HFFc6 (cell line): ENCODE results near the gene IL31. TPM values are rescaled to one million over a fixed set of nuclear protein-coding genes. Genes with fewer than 3 reads are reported as not detected.

Experiments used
- DNase-seq: peaks from one replicate; pipeline ENCODE4 v3.0.0-alpha.2; 2018
- H3K27ac Mint-ChIP-seq: 2 replicates; pipeline ENCODE4 v1.8.0; 2020; ENCODE audit warnings: mild to moderate bottlenecking, mixed read lengths
- H3K27me3 Mint-ChIP-seq: 2 replicates; pipeline ENCODE4 v1.8.0; 2021; ENCODE audit warnings: mild to moderate bottlenecking, moderate library complexity, mixed read lengths; ENCODE audit not compliant: insufficient read depth
- H3K36me3 Mint-ChIP-seq: 2 replicates; pipeline ENCODE4 v1.8.0; 2021; ENCODE audit warnings: low read depth, mixed read lengths
- H3K4me1 Mint-ChIP-seq: 2 replicates; pipeline ENCODE4 v1.8.0; 2020; ENCODE audit warnings: low read depth, mixed read lengths
- H3K4me3 Mint-ChIP-seq: 2 replicates; pipeline ENCODE4 v1.8.0; 2020; ENCODE audit warnings: mild to moderate bottlenecking, moderate library complexity, mixed read lengths
- H3K9me3 Mint-ChIP-seq: 2 replicates; pipeline ENCODE4 v1.8.0; 2020; ENCODE audit warnings: mild to moderate bottlenecking, mixed read lengths
- total RNA-seq, 6 experiments: library from RNA; stranded (reverse); fragmentation: NEBNext Ultra II Directional; extraction: Animal tissue kit (Norgen Biotek cat#: 25700); gene quantifications; 2 replicates in 1 of 6; 3 replicates in 5 of 6; pipeline ENCODE4 v1.2.3, GENCODE V29; 2021
- TF ChIP-seq, protein P1 (sequence below): fragments of 200-600 bp; sonication (generic); IDR thresholded peaks from 2 replicates; pipeline ENCODE4 v1.5.0; 2021; ENCODE audit warnings: antibody characterized with exemption, mild to moderate bottlenecking

The IL31 gene
- total RNA-seq, 6 experiments from 2014 or later: not detected

DNA sequence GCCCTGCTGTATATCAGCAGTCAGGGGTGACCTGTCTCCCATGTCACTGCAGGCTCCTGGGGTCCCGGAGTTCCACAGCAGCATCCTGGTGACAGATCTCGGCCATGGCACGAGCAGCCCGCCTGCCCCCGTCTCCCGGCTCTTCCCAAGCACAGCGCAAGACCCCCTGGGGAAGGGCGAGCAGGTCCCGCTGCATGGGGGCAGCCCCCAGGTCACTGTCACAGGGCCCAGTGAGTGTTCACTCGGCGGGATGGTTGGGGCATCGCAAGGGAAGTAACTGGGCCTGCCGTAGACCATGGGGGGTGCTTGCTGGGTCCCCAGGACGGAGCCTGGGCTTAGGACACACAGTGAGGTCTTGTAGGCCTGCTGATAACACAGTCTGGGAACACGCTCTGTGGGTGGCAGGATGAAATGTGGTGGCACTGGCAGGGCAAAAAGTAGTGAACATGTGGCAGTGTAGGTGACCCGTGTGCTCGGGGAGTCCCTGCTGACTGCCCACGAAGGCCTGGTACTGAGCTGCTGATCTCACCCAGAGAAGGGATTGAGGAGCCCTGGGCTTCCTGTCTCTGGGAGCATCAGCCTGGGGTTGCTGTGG, 38.5 kb downstream of the IL31 start:
- no peak for DNase-seq
- H3K9me3 Mint-ChIP-seq: no peaks in the 10 kb centered on the region
- TF ChIP-seq, protein P1, sequence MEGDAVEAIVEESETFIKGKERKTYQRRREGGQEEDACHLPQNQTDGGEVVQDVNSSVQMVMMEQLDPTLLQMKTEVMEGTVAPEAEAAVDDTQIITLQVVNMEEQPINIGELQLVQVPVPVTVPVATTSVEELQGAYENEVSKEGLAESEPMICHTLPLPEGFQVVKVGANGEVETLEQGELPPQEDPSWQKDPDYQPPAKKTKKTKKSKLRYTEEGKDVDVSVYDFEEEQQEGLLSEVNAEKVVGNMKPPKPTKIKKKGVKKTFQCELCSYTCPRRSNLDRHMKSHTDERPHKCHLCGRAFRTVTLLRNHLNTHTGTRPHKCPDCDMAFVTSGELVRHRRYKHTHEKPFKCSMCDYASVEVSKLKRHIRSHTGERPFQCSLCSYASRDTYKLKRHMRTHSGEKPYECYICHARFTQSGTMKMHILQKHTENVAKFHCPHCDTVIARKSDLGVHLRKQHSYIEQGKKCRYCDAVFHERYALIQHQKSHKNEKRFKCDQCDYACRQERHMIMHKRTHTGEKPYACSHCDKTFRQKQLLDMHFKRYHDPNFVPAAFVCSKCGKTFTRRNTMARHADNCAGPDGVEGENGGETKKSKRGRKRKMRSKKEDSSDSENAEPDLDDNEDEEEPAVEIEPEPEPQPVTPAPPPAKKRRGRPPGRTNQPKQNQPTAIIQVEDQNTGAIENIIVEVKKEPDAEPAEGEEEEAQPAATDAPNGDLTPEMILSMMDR: no peak
- H3K4me1 Mint-ChIP-seq: no peaks in the 10 kb centered on the region
- no peak overlapping the region for H3K4me3 Mint-ChIP-seq
- no peak overlapping the region for H3K27ac Mint-ChIP-seq
- no peaks in the 10 kb centered on the region; the same call in none of the 2 replicates for H3K27me3 Mint-ChIP-seq
- H3K36me3 Mint-ChIP-seq: peaks cover 4% of the 10 kb centered on the region

DNA sequence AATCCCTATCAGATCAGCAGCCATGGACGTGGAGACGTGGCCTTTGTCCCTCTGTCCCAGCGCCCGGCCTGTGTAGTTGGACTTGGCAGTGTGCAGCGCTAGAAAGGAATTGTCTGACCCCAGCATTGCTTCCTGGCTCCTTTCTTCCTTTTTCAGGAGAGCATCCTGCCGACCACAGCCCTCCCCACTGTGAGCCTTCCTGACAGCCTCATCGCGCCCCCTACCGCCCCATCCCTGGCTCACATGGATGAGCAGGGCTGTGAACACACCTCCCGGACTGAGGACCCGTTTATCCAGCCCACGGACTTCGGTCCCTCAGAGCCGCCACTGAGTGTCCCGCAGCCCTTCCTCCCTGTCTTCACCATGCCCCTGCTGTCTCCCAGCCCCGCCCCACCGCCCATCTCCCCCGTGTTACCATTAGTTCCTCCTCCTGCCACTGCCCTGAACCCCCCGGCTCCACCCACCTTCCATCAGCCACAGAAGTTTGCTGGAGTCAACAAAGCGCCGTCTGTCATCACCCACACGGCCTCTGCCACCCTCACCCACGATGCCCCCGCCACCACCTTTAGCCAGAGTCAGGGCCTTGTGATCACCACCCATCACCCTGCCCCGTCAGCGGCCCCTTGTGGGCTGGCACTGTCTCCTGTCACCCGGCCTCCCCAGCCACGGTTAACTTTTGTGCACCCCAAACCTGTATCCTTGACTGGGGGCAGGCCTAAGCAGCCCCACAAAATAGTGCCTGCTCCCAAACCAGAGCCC, 40.6 kb downstream of the IL31 start:
- no peaks in the 10 kb centered on the region for H3K9me3 Mint-ChIP-seq
- DNase-seq: no peak
- no peaks in the 10 kb centered on the region for H3K4me1 Mint-ChIP-seq
- H3K4me3 Mint-ChIP-seq: no peak overlapping the region
- H3K27me3 Mint-ChIP-seq: no peaks in the 10 kb centered on the region; the same call in none of the 2 replicates
- no peak overlapping the region for H3K27ac Mint-ChIP-seq
- TF ChIP-seq, protein P1: no peak
- H3K36me3 Mint-ChIP-seq: no peaks in the 10 kb centered on the region; the same call in 1 of the 2 replicates

DNA sequence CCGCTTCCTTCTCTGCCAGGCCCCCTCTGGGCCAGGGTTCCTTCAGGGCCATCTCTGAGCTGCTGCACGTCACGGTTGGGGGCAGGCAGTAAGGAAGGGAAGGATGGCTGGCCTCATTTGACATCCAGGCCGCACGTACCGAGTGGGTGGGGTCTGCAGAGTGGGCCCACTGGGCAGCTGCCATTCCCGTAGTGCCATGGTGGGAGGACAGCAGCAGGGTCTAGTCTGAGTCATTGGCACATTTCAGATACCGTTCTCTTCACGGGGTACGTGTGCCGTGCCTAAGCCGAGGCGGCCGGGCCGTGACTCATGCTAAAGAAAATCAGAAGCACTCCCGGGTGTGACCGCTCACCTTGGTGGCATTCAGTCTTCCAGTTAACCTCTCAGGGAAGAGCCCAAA, 43.9 kb downstream of the IL31 start:
- TF ChIP-seq, protein P1: no peak

DNA sequence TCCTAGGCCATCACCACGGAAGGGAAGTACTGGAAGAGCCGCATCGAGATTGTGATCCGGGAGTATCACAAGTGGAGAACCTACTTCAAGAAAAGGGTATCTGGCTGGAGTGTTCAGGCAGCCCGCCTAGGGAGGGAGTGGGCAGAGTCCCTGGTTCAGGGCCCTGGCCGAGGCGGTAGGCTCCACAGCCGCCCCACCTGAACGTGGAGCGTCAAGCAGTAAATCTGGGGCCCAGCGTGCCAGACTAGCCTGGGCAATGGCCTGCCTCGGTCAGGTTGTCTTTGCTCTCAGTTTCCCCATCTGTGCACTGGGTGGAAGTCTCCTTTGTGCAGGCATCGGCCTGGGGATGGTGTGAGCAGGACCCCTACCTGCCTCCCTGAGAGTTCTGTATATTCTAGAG, 44.9 kb downstream of the IL31 start:
- TF ChIP-seq, protein P1: no peak
- Mint-ChIP-seq H3K4me1 (no peaks in the 10 kb centered on the region), H3K9me3 (no peaks in the 10 kb centered on the region), H3K27ac (no peak overlapping the region), H3K36me3 (no peaks in the 10 kb centered on the region; the same call in 1 of the 2 replicates), H3K27me3 (no peaks in the 10 kb centered on the region), H3K4me3 (no peak overlapping the region)
- no peak for DNase-seq

More for the DNA sequence above, 43.9 kb downstream of the IL31 start:
- H3K27ac Mint-ChIP-seq: no peak overlapping the region
- H3K4me1 Mint-ChIP-seq: no peaks in the 10 kb centered on the region
- no peak for DNase-seq
- no peaks in the 10 kb centered on the region for H3K9me3 Mint-ChIP-seq
- H3K27me3 Mint-ChIP-seq: no peaks in the 10 kb centered on the region
- H3K4me3 Mint-ChIP-seq: no peak overlapping the region
- no peaks in the 10 kb centered on the region; the same call in 1 of the 2 replicates for H3K36me3 Mint-ChIP-seq

DNA sequence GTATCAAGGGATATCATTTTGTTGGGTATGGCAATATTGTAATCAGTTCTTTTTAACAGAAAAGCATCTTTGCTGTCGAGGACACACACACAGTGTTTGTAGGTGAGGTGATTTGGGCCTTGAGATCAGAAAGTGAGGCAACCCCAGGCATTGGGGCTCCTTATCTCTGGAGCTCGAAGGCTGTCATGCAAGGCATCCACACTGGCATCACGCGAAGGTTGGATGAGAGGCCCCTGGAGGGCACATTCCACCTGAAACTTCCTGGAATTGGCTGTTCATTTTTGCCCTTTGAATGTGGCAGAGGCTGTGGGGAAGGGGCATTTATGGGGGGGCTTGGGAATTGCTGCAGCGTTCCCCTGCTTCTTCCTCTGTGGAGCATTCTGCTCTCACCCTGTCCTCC, 45.5 kb downstream of the IL31 start:
- no peak overlapping the region for H3K4me3 Mint-ChIP-seq
- H3K27ac Mint-ChIP-seq: no peak overlapping the region
- DNase-seq: no peak
- H3K36me3 Mint-ChIP-seq: no peaks in the 10 kb centered on the region; the same call in 1 of the 2 replicates
- H3K27me3 Mint-ChIP-seq: no peaks in the 10 kb centered on the region
- H3K4me1 Mint-ChIP-seq: peaks cover 4% of the 10 kb centered on the region
- H3K9me3 Mint-ChIP-seq: no peaks in the 10 kb centered on the region
- TF ChIP-seq, protein P1: no peak
